CD4-positive, alpha-beta T cell (primary cell): ENCODE measurements around the gene MCC. TPM values are rescaled to one million over a fixed set of nuclear protein-coding genes. Genes with fewer than 3 reads are reported as not detected.

Experiments used
- ATAC-seq: fragments of 200-7000 bp; cut with Tn5 transposase; one replicate; pipeline ENCODE4 v1.10.0; 2022; ENCODE audit warnings: mild to moderate bottlenecking; ENCODE audit not compliant: poor library complexity
- CTCF ChIA-PET: fragments of 350-600 bp; sonication (Branson Sonifier 250); formaldehyde crosslinking; loops from one replicate; lab custom pipeline; 2021; ENCODE audit warnings: antibody characterized with exemption, inconsistent platforms; lab: Charles Lee
- POLR2A ChIA-PET: fragments of 350-600 bp; sonication (Branson Sonifier 250); formaldehyde crosslinking; loops from one replicate; lab custom pipeline; 2021; ENCODE audit warnings: antibody characterized with exemption, inconsistent platforms; lab: Charles Lee
- DNase-seq, 14 experiments: peaks; one replicate each; pipeline ENCODE4 v3.0.0-alpha.2; 2013 to 2020; ENCODE audit warnings: mixed read lengths in 2 of 14
- H3K27ac ChIP-seq, 2 donors: one replicate each; pipeline versions ENCODE4 v1.5.1 to v1.7.0; 2013; ENCODE audit warnings: low read length in 2 of 2, low read depth in 1 of 2, mild to moderate bottlenecking in 1 of 2
- H3K27me3 ChIP-seq, 2 experiments: 1 replicate in 1 of 2; 2 replicates in 1 of 2; pipeline versions ENCODE4 v1.6.1 to v1.7.0; 2013; ENCODE audit warnings: low read length in 2 of 2, control low read depth in 1 of 2, mild to moderate bottlenecking in 1 of 2, moderate library complexity in 1 of 2; ENCODE audit not compliant: insufficient read depth in 2 of 2, control insufficient read depth in 1 of 2
- H3K36me3 ChIP-seq: one replicate; pipeline ENCODE4 v1.6.1; 2013; ENCODE audit warnings: low read length, control low read depth; ENCODE audit not compliant: insufficient read depth
- H3K4me1 ChIP-seq: one replicate; pipeline ENCODE4 v1.6.1; 2013; ENCODE audit warnings: low read length, control low read depth; ENCODE audit not compliant: insufficient read depth
- H3K4me3 ChIP-seq: one replicate; pipeline ENCODE4 v1.5.1; 2013; ENCODE audit warnings: mild to moderate bottlenecking, low read length, moderate library complexity
- H3K9me3 ChIP-seq, 2 experiments: 1 replicate in 1 of 2; 2 replicates in 1 of 2; pipeline versions ENCODE4 v1.6.1 to v1.7.0; 2013; ENCODE audit warnings: low read length in 2 of 2, mild to moderate bottlenecking in 2 of 2, control low read depth in 1 of 2, moderate library complexity in 1 of 2; ENCODE audit not compliant: control insufficient read depth in 1 of 2, insufficient read depth in 1 of 2
- H3K27ac Mint-ChIP-seq: one replicate; pipeline ENCODE4 v1.8.0; 2020; ENCODE audit warnings: mixed read lengths
- H3K27me3 Mint-ChIP-seq: one replicate; pipeline ENCODE4 v1.8.0; 2021; ENCODE audit warnings: mixed read lengths
- H3K36me3 Mint-ChIP-seq: one replicate; pipeline ENCODE4 v1.8.0; 2021; ENCODE audit warnings: low read depth, mixed read lengths
- H3K4me1 Mint-ChIP-seq: one replicate; pipeline ENCODE4 v1.8.0; 2021; ENCODE audit warnings: low read depth, mixed read lengths
- H3K4me3 Mint-ChIP-seq: one replicate; pipeline ENCODE4 v1.8.0; 2020; ENCODE audit warnings: mild to moderate bottlenecking, mixed read lengths
- H3K9me3 Mint-ChIP-seq: one replicate; pipeline ENCODE4 v1.8.0; 2020; ENCODE audit warnings: mixed read lengths
- CTCF ChIP-seq: fragments of 200-600 bp; IDR thresholded peaks from one replicate; pipeline ENCODE4 v1.8.0; 2022; ENCODE audit warnings: antibody characterized with exemption, mild to moderate bottlenecking
- intact Hi-C, 2 experiments: fragments of 100-400 bp; cut with DNase I in 1 of 2; cut with micrococcal nuclease in 1 of 2; formaldehyde crosslinking; loops; one replicate each; pipeline versions ENCODE4 v1.15.1 to v1.9.0; 2023 to 2025; cut with DNase I, micrococcal nuclease
- total RNA-seq, 174 experiments: library from RNA in 2 of 174; stranded (reverse) in 2 of 174; gene quantifications; one replicate each; pipeline ENCODE4 v1.2.3 and lab custom pipeline; 2021 to 2026

The MCC gene
- total RNA-seq, 2 experiments from 2014 or later = 3.2 to 3.3 TPM

GRCh38 chr5:113376640-113377039 lies 111.6 kb downstream of the MCC start:
- CTCF ChIA-PET = no interaction called here
- H3K36me3 ChIP-seq = no peaks in the 10 kb centered on the region
- H3K4me1 ChIP-seq = peaks cover 11% of the 10 kb centered on the region
- no peaks in the 10 kb centered on the region for H3K9me3 ChIP-seq
- Mint-ChIP-seq H3K4me3 (no peak overlapping the region), H3K9me3 (no peaks in the 10 kb centered on the region), H3K36me3 (no peaks in the 10 kb centered on the region), H3K4me1 (peaks cover 58% of the 10 kb centered on the region), H3K27me3 (peaks cover 15% of the 10 kb centered on the region), H3K27ac (no peak overlapping the region)
- ATAC-seq = no peak
- no peak for TF ChIP-seq CTCF
- no peak overlapping the region for H3K4me3 ChIP-seq
- intact Hi-C loops = loop anchor here (5.0 kb wide), 2 partner anchors 231 to 379 kb away; no protein-coding TSS in a partner anchor
- DNase-seq = no peak
- no peaks in the 10 kb centered on the region for H3K27me3 ChIP-seq
- no peak overlapping the region for H3K27ac ChIP-seq
- POLR2A ChIA-PET = no interaction called here

- intact Hi-C loops = loop anchor here (5.0 kb wide), 2 partner anchors 232 to 378 kb away; no protein-coding TSS in a partner anchor
- CTCF ChIA-PET = interaction anchor here (0.7 kb wide), 1 partner anchor 131 kb away, joined by 3 read pairs; no protein-coding TSS in a partner anchor
- Histone ChIP-seq H3K27ac (no peak overlapping the region), H3K4me3 (no peak overlapping the region), H3K9me3 (no peaks in the 10 kb centered on the region), H3K4me1 (peaks cover 11% of the 10 kb centered on the region), H3K36me3 (no peaks in the 10 kb centered on the region), H3K27me3 (no peaks in the 10 kb centered on the region)
- no peak overlapping the region for H3K27ac Mint-ChIP-seq
- no peak overlapping the region for H3K4me3 Mint-ChIP-seq
- TF ChIP-seq CTCF = no peak
- peaks cover 52% of the 10 kb centered on the region for H3K4me1 Mint-ChIP-seq
- DNase-seq (no peak), ATAC-seq (no peak)
- POLR2A ChIA-PET = no interaction called here
- no peaks in the 10 kb centered on the region for H3K36me3 Mint-ChIP-seq
- peaks cover 7% of the 10 kb centered on the region for H3K27me3 Mint-ChIP-seq
- H3K9me3 Mint-ChIP-seq = no peaks in the 10 kb centered on the region
Measured at GRCh38 chr5:113375480-113376060, 112.7 kb downstream of the MCC start.

GRCh38 chr5:113373426-113373825 lies 114.8 kb downstream of the MCC start:
- no peak for DNase-seq
- Mint-ChIP-seq H3K9me3 (no peaks in the 10 kb centered on the region), H3K4me3 (no peak overlapping the region), H3K27ac (no peak overlapping the region), H3K4me1 (peaks cover 33% of the 10 kb centered on the region), H3K36me3 (no peaks in the 10 kb centered on the region), H3K27me3 (no peaks in the 10 kb centered on the region)
- peaks cover 5% of the 10 kb centered on the region for H3K4me1 ChIP-seq
- intact Hi-C loops = no loop called here
- H3K27me3 ChIP-seq = no peaks in the 10 kb centered on the region
- no peak for TF ChIP-seq CTCF
- H3K4me3 ChIP-seq = no peak overlapping the region
- H3K36me3 ChIP-seq = no peaks in the 10 kb centered on the region
- H3K9me3 ChIP-seq = no peaks in the 10 kb centered on the region
- ChIA-PET POLR2A (no interaction called here), CTCF (no interaction called here)
- ATAC-seq = no peak
- H3K27ac ChIP-seq = no peak overlapping the region
